NCI-H1436 (cell line): Measurements from ENCODE around the gene EDN2.

ENCODE experiments used
- DNase-seq: peaks from one replicate; lab custom pipeline; 2025; lab: John Stamatoyannopoulos, UW

Gene EDN2

DNA sequence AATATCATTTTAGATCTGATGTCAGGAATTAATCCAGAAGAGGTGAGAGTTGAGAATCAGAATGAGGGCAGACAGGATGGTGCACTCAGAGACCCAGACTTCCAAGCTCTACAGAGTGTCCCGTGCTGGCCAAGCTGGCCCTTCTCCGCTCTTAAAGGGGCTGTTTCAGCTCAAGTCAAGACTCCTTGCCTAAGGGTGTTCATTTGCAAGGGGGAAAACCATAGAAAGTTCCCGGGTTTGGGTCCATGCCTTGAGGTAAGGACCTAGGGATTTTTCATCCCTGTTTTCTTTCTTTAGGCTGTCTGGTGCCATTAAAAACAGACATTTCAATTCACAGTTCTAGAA is 47.5 kb downstream of the EDN2 start:
- DNase-seq, result no peak

DNA sequence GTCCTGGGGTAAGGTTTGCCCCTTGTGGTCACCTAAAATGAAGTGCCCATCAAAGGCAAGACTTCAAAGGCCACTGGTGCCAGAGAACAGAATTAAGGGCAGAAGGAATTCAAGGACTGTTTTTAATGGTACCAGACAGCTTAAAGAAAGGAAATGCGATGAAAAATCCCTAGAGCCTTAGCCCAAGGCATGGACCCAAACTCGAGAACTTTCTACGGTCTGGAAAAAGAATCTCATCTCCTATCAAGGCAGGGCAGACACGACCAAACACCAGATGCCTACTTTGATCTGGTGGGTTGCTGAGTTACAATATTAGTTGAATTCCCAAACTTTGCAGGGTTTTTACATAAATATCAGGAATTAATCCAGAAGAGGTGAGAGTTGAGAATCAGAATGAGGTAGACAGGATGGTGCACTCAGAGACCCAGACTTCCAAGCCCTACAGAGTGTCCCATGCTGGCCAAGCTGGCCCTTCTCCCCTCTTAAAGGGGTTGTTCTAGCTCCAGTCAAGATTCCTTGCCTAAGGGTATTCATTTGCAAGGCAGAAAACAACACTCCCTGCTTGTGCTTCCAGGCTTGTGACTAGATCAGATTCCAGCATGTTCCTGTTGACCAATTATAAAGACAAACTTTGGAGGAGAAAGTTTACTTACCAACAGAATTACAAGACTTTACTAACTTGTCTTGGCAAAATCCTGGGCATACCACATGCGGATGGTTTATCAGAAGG is 48.0 kb downstream of the EDN2 start:
- DNase-seq, result no peak

DNA sequence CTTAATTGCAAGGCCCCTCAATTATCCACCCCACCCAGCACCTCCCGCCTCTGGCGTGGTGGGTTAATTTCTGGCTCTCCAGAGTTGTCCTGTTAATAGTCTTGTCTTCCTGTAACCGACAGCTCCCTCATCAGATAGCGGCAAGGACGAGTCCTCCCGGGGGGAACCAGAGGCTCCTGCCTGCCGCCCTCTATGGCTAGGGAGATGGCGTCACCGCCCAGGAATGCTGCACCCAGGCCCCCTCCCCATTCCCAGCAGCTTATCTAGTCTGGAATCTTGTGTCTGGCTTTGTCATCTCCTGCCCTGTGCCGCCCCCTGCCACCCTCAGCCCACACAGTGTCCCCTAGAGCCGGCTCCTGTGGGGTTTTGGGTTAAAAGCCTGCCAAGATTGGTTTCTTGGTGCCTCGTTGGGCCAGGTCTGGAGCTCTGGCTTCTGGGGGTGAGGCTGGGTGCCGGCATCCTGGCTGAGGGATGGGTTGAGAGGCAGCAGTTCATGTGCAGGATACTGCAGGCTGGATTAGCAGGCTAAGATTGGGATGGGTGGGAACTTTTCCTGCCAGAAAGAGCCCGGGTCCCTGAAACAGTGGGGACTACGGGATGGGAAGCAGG is 48.8 kb downstream of the EDN2 start:
- no peak for DNase-seq

DNA sequence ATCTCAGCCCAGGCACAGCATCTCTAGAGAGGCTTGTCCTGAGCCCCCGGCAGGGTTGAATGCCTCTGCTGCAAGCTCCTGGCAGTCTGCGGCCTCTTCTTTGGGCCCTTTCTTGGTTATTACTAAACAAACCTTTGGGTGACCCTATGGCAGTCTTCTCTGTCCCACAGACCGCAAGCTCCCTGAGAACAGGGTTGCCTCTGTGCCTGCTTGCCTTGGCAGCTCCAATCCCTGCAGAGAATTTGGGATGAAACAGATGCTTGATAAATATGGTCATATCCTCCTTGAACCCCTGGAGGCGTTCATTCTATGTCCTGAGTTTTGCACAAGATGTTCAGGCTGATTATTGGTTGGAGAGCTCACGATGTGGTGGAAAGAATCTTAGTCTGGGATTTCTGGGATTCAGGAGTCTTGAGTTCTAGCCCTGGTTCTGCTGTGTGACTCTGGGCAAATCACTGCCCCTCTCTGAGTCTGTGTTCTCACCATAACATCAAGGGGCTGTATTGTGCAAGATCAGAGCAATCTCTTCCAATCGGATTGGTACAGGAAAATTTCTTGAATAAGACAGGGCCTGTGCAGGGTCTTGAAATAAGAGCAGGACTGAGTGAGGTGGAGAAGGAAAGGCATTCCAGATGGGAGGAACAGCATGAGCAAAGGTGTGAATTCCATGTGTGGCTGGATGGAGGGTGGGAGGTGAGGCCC is 49.6 kb downstream of the EDN2 start:
- DNase-seq, result no peak

DNA sequence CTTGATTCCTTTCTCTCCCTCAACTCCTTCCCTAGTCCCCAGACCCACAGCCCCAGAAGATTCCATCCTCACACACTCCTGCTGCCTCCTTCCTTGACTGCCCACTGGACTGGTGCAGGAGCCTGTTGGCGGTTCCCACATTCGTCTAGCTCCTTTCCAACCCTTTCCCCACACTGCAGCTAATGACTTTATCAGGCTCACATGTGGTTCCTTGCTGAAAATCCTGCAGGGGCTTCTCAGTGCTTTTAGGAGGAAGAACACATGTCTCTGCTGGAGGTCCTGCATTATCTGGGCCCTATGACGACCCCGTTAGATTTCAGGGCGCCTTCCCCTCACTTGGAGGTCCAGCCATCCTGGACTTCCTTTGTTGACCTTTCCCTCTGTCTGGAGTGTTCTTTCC is 50.2 kb downstream of the EDN2 start:
- no peak for DNase-seq

DNA sequence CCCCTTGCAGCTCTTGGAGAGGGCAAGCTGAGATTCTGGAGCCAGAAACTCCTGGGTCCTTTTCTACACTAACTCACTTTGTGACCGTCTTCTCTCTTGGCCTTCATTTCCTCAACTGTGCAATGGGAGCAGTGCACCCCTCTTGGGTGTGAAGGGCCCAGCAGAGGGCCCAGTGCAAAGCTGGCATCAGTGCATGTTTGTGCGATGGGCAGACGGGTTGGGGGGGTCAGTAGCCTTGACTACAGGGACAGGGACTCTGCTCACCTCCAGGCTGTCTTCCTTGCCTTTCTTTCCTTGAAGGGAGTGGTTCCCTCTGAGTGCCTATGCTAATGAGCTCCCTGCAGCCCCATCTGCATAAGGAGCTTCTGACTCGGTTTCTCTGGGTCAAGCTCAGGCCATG is 51.0 kb downstream of the EDN2 start:
- no peak for DNase-seq

DNA sequence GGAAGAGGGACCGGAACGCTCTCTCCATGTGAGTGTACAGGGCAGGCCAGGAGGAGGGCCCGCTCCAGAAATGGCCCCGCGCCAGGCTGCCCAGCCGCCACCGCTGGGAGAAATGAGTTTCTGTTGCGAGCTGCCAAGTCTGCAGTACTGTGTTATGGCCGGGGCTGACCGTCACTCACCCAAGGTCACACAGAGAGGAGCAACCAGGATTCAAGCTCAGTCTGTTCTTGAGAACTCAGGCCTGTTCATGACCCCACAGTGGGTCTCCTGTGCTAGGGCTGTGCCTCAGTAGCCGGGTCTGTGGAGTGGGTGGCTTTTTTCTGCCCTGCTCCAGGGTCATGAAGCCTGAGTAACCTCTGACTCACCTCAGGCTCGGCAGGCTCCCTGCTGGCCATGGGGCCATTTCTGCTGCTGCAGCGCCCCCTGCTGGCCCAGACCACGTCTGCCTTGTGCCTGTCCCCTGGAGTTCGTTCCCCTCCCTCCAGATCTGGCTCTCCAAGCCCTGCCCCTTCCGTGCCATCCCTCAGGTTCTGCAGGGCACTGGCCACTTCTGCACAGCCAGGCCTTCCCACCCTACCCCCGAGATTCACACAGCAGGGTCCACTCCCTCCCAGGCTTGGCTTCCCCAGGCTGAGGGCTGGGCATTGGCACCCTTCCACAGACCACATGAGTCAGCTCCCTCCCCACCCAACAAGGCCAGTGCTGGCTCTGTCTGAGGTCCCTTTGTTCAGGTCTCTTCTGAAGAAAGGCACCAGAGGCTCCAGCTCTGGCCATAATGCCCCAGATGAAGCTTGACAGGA is 51.8 kb downstream of the EDN2 start:
- DNase-seq, result peak; percentile 59

DNA sequence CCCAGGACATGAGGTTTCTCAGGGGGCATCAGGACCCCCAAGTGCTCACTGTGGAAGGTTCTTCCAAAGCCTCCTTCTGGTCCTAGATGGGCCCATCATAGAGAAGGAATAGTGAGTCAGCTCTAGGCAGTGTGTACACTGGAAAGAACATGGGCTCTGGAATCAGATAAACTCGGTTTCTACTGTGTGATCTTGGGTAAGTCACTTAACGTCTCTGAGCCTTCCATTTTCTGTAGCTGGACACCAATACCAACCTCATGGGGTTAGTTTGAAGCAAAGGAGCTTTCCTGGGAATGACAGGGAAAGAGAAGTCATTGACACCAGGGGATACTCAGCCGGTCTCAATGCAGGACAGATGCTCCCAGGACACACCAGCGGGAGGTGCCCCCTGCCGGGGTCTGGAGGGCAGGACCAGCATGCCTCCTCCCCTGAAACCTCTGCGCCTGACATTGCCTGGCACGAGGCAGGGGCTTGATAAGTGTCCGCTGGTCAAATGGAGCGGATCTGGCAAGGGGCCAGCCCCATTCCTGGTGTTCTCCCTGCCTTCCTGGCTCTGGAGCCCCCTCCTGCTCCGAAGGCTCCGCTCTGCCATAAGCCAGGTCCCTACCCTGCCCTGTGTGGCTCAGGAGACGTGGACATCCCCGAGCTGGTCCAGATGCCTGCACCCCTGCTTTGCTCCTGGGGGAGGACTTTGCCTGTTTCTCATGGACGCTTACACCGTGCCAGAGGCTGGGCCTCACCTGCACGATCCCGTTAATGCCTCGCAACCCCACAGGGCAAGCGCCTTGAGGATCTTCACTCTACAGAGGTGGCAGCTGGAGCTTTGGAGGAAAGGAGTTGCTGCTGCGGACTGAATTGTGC is 52.8 kb downstream of the EDN2 start:
- DNase-seq, result no peak

DNA sequence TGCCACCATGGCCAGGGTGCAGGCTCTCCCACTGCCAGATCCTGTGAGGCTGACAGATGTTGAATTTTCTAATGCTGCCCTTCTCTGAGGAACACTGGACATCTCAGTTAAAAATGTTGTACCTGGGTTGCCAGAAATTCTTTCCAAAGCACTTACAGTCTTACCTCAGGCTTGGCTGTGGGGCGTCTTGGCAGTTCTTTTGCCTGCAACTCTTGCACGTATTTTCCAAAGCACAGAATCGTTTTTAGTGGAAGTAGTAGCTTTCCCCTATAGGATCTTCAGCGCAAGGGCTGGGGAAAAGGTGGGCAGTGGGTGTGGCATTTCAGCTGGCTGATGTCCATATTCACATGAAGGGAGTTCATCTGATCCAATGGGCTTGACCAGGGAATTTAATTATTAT is 53.9 kb downstream of the EDN2 start:
- no peak for DNase-seq

DNA sequence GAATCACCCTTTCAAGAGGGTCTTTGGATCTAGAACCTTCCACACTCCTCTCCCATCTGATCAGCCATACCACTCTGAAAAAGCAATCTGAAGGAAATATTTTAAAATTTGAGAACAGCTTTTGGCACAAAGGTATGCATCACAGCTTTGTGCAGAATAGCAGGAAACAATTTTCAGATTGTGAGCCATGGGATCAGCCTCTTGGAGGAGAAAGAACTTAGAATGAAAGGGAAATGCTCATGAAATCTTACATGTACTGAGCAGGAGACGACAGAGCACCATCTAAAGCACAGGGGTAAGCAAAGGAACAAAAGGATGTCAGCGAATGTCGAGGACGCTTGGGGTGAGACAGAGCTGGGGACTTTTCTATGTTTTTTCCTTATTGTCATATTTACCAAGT is 54.4 kb downstream of the EDN2 start:
- DNase-seq, result no peak

DNA sequence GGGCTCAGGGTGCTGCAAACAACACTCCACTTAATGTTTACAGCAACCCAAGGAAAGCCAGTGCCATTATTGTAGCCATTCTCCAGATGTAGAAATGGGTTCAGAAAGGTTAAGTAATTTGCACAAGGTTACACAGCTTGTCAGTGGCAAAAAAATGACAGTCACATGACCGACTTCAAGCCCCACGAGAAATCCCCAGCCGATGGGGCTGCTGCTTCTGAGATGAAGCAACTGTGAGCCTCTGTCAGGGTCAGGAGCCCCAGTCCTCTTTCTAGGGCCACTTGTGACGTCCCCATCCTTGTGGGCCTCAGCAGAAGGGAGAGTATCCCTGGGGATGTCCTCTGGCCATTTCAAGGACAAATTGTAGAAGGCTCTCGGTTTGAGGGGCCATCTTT is 54.8 kb downstream of the EDN2 start:
- no peak for DNase-seq
